DMS114 treated with DMSO at 0.1 percent for 48 hours (cell line): ENCODE data around the gene LRRC74B.
"Not testable (repeated sequence)": the region's sequence is repeated elsewhere in the genome, so short reads cannot be mapped to it uniquely, and the experiment has no call there.

Experiments used
- DNase-seq: peaks from one replicate; lab custom pipeline; 2025; ENCODE audit not compliant: unreplicated experiment; lab: John Stamatoyannopoulos, UW

LRRC74B gene, protein sequence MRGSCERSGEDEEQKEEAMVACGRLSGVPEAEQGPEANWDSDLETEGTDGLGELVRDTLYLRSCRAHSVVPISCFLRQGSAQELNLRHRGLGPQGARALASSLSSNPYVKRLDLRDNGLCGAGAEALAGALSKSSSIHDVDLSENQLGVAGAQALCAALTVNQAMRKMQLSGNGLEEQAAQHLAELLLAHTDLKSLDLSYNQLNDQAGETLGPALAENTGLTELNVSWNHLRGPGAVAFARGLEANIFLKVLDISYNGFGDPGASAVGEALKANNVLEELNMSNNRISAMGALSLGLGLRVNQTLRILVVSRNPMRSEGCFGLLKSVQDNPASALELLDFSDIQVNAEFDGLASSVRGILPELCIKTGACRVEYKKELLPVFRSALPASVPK

DNA sequence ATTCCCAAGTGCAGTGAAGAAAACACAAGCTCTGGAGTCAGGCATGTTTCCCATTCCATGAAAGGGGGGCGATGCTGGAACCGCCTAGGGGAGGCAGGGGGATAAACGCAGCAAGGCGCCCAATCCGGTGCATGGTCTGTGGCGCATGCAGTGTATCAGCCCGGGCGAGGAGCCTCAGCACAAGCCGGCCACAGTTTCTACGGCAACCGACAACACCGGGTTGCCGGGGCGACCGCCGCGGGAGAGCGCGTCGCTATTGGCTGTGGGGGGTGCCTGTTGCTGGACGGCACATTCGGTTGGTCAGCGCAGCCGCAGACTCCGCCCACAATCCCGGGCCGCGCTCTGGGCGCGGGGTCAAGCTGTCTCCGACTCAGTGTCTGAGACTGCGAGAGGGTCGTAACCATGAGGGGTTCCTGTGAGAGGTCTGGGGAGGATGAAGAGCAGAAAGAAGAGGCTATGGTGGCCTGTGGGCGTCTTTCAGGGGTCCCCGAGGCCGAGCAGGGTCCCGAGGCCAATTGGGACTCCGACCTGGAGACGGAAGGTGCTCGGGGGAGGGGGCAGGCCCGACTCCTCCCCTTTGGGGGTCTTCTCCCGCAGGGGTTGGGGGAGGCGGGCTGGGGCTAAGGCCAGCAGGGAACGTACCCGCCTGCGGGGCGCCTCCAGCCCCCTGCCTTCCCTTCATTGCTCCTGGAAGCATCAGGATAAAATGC lies at the start of gene LRRC74B:
Gene LRRC74B (plus strand): TSS at position 362 of the 710 bp plus-strand sequence. CDS start 41 bp downstream, at position 403.
- DNase-seq = peak; percentile 70

DNA sequence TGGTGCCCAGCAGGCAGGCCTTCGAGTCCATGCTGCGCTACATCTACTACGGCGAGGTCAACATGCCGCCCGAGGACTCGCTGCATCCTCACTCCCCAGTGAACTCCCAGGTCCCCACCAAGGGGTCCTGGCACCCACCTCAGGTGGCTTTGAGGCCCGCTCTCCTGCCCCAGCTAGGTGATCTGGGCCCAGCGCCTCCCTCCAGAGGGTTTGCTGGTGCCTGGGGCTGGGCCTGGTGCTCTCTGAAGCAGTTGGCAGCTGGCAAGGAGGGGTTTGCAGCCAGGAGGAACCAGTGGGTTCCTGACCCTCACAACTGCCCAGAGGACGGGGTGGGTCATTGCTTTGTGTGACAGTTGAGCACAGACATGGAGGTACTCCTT lies 49.7 kb upstream of the LRRC74B start:
- no peak for DNase-seq

DNA sequence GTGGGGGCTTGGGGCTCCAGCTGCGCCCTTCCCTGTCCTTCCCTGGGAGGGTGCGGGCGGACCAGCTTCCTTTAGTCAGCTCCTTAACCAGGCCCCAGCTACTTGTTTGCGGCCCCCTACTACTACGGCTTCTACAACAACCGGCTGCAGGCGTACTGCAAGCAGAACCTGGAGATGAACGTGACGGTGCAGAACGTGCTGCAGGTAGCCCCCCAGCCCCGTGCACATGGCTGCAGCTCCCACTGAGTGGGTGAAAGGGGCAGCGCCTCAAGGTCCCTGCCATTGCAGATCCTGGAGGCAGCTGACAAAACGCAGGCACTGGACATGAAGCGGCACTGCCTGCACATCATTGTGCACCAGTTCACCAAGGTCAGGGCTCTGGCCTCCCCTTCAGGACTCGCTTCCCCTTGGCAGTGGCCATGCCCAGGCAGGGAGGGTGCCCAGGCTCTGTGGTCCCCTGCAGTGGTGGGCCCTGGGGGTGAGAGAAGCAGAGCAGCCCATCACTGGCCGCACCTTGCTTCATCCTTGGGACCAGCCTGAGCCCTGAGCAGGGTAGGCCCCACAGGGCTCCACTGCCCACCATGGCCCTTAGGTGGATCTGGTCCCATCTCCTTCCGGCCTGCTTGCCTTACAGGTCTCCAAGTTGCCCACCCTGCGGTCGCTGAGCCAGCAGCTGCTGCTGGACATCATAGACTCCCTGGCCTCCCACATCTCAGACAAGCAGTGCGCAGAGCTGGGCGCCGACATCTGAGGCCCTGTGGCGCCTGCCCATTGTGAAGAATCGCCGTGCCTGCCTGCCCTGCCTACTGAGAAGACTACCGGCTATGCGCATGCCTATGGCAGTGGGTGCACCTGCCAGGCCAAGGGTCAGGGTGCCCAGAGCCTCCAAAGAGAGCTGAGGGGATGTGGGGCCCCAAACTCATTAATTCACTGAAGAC lies 48.9 kb upstream of the LRRC74B start:
- no peak for DNase-seq

DNA sequence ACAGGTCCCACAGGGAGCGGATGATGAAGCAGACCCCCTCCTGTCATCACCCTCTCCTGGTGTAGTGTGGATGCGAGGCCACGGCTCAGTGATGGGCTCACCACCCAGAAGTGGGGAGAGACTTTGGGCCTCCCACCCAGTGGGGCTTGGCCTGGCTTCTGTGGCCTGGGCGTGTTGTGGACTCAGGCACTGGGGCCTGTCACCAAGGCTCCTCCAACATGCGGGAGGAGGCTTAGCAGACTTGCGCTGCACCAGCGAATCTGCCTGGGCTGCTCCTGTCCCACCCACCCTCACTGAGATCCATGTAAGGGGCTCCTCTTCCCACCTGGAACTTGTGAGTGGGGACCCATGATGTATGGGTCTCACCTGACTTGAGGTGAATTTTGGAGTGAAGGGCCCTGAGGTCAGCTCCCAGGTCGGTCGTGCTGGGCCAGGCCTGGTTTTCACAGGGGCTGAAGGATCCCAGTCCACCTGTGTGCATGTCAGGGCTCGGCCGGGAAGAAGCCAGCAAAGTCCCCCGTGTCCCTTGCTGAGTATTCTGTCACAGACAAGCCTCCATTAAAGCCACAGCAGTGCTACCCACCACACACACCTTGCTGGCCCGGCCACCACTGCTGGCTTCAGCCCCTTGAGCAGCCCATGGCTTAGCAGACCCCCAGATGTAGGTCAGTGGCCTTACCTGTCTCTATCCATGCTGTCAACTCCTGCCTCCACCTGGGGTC lies 48.0 kb upstream of the LRRC74B start:
- DNase-seq = no peak

DNA sequence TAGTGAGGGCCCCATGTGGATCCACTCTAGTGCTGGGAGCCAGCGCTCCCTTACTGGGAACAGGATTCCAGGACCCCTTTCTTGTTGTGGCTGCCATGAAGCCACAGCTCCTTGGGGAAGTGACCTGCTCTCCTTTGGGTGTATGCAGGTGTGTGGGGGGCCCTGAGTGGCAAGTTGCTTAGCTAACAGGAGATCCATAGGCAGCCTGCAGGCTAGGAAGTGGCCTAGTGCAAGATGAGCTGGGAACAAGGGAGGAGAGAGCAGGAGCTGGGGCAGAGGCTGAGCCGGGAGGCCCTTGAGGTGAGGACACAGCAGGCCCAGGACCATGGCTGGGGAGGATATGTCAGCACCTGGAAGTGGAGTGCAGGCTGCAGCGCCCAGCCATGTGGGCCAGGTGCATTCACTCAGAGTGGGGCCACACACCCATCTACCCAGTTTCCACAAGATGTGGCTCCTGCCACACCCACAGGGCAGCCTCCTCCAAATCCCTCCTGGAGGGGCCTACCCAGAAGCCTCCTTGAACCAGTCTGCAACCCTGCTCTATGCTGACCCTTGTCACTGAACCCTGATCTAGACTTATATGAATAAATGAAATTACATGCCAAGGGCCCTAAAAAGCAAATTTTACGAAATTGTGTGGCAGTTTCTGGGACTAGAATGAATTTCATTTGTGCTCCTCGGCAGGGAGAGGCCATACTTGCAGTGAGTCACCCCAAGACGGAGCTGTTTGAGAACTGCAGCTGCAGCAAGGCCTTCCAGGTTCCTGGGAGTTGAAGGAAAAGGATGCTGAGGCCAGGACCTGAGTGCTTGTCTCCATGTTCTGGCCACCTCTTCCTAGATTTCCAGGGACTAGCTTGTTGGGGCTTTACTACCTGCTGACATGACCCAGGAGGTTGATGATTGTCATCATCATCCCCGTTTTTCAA lies 47.1 kb upstream of the LRRC74B start:
- DNase-seq = no peak

DNA sequence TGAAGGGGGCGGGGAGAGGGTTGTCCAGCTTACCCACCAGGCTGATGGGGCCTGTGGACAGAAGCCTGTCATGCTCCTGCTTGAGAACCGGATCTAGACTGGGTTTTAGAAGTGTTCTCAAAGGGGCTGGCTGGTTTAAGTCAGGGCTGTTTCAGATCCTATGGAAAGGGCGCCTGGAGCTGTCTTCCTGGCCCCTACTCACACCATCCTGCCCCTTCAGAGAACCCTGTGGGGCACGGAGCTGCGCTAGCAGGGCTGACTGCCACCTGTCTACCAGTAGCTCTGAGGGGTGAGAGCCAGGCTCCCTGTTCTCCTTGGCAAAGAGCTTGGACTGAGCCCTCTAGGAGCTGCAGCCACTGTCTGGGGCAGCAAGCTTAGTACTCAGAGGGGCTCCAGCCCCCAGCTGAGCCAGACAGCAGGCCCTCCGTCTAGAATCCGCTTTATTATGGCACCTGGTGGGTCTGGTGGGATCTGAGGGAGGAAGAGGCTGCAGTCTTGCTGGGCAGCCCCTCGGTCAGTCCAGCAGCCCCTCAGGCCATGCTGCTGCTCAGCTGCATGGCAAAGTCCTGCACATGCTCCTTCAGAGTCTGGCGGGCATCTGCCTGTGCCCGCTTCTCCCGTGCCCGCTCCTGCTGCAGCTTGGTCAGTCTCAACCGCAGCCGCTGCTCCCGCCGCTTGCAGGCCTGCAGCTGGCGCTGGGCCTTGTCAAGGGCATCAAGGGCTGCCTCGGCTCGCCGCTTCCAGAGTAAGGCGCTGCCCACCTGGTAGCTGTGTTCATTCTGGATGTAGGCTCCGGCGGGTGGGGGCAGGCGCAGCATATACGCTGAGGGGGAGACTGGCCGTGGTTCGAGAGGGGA lies 46.2 kb upstream of the LRRC74B start:
- no peak for DNase-seq

DNA sequence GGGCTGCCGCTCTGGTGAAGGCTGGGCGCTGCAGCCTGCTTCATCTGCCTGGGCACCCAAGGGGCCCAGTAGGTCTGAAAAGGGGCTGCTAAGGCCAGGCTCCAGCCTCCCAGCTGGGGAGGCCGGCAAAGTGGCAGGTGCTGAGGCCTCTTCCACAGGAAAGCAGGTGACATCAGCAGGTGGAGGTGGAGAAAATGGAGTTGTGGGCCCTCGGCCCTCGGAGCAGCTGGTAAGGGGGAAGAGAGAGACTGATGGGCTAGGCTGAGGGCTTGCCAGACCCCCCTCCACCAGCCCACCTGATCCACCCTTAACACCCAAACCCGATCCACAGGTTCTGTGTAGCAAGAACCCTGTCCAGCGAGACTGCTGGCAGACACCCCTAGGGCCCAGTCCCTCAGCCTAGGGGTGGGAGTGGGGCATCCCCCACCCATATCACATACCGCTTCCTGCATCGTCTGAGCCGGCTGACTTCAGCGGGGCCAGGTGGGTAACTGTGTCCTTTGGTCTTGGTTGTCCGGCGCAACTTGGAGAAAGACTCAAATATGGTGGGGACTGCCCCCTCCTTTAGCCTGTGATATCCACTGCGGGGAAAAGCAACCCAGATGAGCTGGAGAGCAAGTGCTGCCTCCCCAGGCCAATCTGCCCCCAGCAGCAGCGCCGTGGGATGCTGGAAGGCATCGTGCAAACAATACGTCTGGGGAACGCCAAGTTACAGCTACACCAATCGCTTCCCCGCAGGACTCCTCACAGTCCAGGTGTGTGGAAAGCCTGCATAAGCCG lies 45.3 kb upstream of the LRRC74B start:
- no peak for DNase-seq

DNA sequence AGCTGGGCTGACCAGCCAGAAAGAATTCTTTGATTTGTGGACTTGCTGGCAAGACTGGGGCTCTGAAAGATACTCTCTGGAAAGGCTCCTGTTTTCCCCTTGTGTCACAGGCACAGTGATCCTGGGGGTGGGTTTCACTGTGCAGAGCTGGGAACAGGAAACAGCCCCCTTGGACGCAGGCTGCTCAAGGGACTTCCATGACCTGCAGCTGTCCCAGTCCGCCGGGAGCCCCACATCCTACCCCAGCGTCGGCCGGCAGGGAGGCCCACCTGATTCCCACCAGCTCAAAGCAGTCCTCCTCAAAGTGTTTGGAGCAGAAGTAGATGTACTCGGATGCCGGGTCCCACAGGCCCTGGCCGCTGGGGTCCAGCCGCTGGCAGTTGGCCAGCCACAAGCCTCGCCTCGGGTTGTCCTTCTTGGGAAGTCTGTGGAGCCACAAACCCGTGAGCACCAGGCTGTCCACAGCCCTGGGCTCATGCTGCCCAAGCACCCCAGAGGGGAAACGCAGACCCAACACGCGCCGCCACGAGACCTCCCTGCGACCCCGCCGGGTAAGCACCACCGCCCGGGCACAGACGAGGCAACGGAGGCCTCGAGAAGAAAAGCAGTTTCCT lies 44.7 kb upstream of the LRRC74B start:
- no peak for DNase-seq

DNA sequence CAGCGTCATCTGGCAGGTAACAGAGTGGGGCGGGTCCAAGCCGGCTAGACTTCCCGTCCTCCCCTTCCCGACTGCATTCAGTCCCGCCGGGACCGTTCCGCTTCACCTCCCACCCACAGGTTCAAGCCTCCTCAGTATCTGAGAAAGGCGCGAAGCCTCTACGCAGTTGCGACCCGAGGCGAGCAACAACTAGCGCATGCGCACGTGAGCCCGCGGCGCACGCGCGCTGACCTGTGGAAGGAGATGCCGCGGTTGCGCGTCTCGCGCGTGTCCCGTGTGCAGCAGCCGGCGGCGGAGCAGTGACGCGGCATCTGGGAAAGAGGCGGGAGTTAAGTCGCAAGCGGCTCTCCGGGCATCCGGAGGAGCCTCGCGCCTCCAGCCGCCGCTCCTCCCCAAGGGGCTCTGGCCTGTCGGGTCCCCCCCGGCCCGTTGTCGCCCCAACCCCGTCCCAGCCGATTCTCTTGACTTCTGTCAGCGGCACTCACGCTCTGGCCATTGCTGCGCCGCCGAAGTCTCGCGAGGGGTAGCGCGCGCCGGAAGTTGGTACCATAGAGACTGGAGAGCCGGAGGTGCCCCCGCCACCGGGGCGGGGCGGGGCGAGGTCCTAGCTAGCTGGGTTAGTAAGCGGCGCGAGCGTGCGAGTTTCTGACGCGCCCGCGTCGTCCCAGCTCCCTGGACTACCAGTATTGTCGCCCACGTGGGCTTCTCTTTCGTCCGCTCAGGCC lies 44.0 kb upstream of the LRRC74B start, which contains the start of gene THAP7:
Gene THAP7 (minus strand): TSS at position 518 of the 725 bp plus-strand sequence. CDS start 207 bp downstream, at position 311.
- DNase-seq = peak; percentile 87

DNA sequence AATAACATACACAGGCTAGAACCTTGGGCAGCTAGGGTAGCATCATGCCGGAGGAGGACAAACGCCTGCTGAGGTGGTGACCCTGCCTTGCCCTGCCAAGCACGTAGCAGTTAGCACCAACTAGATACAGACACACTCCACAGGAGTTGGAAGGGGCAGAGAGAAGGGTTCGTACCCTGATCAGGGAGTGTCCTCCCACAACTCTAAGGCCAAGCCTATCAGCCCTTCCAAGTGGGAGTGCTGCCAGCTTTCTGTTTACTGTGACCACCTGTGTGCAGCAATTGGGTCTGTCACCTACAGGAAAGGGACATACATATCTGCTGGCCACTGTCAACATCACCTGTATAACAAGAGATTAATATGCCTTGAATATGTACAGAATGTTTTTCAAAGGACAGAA lies 42.0 kb upstream of the LRRC74B start:
- no peak for DNase-seq

DNA sequence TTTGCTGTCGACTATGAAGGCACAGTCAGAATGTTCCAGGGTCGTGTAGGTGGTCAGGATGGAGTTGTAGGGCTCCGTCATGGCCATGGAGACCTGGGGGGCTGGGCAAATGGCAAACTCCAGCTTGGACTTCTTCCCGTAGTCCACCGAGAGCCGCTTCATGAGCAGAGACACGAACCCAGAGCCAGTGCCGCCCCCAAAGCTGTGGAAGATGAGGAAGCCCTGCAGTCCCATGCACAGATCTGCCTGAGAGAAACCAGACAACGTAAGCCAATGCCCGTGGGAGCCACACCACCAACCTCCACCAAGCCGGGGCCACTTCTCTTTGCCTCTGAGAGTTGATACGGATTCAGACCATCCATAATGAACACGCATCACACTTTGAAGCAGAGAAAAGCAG lies 36.5 kb upstream of the LRRC74B start:
- not testable (repeated sequence) for DNase-seq

DNA sequence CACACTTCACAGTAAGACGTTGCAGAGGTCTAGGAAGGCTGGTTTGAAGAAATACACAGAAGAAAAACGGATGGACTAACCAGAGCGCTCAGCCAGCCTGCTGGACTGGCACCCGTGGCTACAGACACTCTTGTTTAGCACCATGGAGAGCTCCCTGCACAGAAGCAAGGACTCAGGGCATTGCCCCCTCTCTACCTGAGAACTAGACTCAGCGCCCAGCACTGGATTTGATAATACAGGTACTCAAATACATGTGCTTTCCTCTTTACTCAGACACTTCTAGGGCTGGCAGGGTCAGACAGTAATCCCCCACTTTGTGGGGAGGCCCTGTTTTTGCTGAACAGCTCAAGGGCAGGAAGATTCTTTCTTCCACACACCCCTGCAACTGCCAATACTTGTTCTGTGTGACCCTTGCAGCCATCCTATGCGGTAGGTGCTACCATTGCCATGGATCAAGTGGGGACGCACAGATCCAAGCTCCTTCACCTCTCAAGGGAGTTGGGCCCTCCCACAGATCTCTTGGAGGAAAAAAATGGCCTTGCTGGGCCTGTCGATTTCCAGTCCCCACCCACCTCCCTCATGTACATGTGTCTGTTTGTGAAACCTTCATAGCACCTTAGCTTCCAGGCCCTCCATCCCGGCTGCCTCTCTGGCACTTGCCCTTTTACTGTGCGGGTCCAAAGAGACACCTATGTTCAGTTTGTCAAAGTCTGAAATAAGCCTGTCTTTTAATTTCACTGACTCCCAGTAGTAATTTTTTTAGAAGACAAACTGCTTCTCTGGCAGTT lies 35.9 kb upstream of the LRRC74B start:
- no peak for DNase-seq

DNA sequence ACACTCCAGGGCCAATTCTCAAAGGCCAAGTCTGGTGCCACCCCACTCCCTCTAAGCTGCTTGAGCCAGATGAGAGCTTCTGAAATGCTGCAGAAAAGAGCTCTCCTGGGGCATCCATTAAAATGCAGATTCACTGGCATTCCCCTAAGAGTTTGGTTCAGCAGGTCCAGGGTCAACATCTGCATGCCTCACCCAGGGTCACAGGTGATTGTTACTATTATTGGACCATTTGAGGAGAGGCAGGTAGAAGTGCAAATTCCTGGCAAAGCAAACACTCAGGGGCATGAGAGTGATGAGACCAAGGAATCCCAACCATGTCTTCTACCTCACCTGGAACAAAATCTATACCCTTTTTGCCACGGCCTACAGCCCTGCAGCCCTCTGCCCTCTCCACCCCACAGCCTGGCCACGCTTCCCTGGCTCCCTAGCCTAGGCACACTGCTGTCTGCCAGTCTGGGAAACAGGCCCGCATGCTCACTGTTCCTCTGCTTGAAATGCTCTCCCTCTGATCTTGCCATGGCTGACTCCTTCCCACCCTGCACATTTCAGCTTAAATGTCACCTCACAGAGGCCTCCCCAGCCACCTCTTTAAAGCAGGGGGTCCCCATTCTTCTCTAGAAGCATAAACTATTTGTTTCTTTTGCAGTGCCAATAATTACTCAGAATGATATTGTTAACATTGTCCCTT lies 35.2 kb upstream of the LRRC74B start:
- no peak for DNase-seq

DNA sequence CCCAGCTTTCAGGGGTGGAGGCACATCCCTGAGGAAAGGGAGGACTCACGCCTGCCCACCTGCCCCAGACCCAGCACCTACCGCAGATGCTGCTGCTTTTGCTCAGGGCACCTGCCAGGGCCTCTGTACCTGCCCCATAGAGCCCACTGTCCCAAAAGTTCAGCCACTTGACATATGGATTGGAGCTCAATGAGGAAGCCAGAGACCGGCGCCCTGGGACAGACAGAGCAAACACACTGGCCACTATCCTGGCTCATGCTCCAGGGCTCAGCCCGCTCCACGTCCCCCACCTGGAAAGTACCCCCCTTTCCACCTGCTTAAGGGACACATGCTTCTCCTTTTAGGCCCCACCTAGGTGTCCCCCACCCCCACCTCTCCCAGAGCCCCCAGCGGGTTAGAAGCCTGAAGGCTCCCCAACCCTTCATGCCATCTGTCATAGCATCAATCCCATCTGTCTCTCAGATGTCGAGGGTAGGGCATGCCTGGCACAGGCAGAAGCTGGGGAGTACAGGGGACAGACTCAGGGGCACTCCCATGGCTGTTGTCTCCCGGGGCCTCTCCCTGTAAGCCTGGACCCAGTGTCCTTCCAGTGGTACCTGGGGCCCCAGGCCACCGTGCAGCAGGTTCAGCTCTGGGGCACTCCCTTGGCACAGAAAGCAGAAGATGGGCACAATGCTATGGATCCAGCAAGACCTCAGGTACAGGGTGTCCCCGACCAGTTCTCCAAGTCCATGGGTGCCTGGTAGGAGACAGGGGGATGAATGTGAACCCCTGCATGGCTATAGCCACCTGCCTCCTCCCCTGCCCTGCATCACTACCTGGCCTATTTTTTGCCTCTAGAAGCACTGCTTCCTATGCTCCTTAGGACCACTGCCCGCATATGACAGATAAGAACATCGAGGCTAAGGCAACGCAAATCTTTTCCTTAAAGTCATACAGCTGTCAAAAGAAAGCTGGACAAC lies 33.0 kb upstream of the LRRC74B start:
- no peak for DNase-seq
